ENCODE data around the gene COL27A1. TPM values are rescaled to one million over a fixed set of nuclear protein-coding genes. Genes with fewer than 3 reads are reported as not detected.

The COL27A1 gene
- total RNA-seq, 1 experiment from 2014 or later, result 12.0 TPM

- H3K36me3 ChIP-seq (ENCODE audit: control insufficient read depth in 1 of 2, insufficient read depth in 2 of 2, low read length in 2 of 2), result peaks cover 0 to 3% of the 10 kb centered on the region in 2 experiments; a peak in 1 of 4 replicates
- H3K27me3 ChIP-seq (ENCODE audit: insufficient read depth, low read length), result no peaks in the 10 kb centered on the region
- no peaks in the 10 kb centered on the region for H4K20me1 ChIP-seq (ENCODE audit: insufficient read depth)
- POLR2A ChIA-PET, result no interaction called here
- H3K9ac ChIP-seq (ENCODE audit: low read length), result no peak overlapping the region
- H3K27ac ChIP-seq (ENCODE audit: low read depth, low read length), result no peak overlapping the region
- BruUV-seq (replicated peaks), result no TSS peak
- ATAC-seq, result no peak
- no peak overlapping the region for H3K4me3 ChIP-seq (replicated peaks in 1 of 2; ENCODE audit: low read depth in 1 of 2, low read length in 2 of 2)
- H3K4me2 ChIP-seq (ENCODE audit: low read length), result no peak overlapping the region
- H2AFZ ChIP-seq (ENCODE audit: low read depth, low read length, poor library complexity, severe bottlenecking), result no peak overlapping the region
- intact Hi-C loops (cut with micrococcal nuclease), result no loop called here
- H3K9me2 ChIP-seq (ENCODE audit: insufficient read depth), result no peaks in the 10 kb centered on the region
- H3K9me3 ChIP-seq (ENCODE audit: control insufficient read depth in 1 of 2, insufficient read depth in 1 of 2, low read depth in 1 of 2, low read length in 2 of 2), result 0 out of 4 replicates have a peak, but pooled peaks cover 0 to 6% of the 10 kb centered on the region in 2 experiments
- no peak for DNase-seq (ENCODE audit: low read depth, low spot score)
- CTCF ChIA-PET, result no interaction called here
- H3K79me2 ChIP-seq (ENCODE audit: insufficient read depth, low read length), result no peaks in the 10 kb centered on the region
- TF ChIP-seq EZH2 (IDR thresholded peaks at IDR 0.05) (no peak), FOSL1 (IDR thresholded peaks at IDR 0.05; ENCODE audit: low read depth) (no peak), ELF1 (IDR thresholded peaks at IDR 0.05; ENCODE audit: borderline replicate concordance, low read depth) (no peak), POLR2A (IDR thresholded peaks at IDR 0.05; ENCODE audit: borderline replicate concordance, extremely low read depth, insufficient read depth, insufficient read length) (no peak), REST (IDR thresholded peaks at IDR 0.05; ENCODE audit: low read depth) (no peak), ATF3 (IDR thresholded peaks at IDR 0.05) (no peak)
- TF ChIP-seq, protein P1, sequence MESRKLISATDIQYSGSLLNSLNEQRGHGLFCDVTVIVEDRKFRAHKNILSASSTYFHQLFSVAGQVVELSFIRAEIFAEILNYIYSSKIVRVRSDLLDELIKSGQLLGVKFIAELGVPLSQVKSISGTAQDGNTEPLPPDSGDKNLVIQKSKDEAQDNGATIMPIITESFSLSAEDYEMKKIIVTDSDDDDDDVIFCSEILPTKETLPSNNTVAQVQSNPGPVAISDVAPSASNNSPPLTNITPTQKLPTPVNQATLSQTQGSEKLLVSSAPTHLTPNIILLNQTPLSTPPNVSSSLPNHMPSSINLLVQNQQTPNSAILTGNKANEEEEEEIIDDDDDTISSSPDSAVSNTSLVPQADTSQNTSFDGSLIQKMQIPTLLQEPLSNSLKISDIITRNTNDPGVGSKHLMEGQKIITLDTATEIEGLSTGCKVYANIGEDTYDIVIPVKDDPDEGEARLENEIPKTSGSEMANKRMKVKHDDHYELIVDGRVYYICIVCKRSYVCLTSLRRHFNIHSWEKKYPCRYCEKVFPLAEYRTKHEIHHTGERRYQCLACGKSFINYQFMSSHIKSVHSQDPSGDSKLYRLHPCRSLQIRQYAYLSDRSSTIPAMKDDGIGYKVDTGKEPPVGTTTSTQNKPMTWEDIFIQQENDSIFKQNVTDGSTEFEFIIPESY (IDR thresholded peaks at IDR 0.05; ENCODE audit: extremely low read depth, insufficient replicate concordance, low read length), result no peak
- RAD21 ChIA-PET (ENCODE audit: low non-redundant PET in 1 of 2, low total read pairs in 2 of 2, uncharacterized antibody in 2 of 2, unreplicated experiment in 2 of 2), result no interaction called here
- no peaks in the 10 kb centered on the region for H3K4me1 ChIP-seq (ENCODE audit: control insufficient read depth in 1 of 2, insufficient read depth in 2 of 2, low read length in 2 of 2)
Measured at GRCh38 chr9:114193090-114193489, 37.8 kb downstream of the COL27A1 start.

All from HCT116 (cell line).